ENCODE results near the gene SLC38A9. TPM values are rescaled to one million over a fixed set of nuclear protein-coding genes. Genes with fewer than 3 reads are reported as not detected.

The SLC38A9 gene
- total and polyA plus RNA-seq, 2 of the 8 experiments (the other 6 are each of a cell fraction or from before 2014, with no cell fraction given): 29.2 to 43.7 TPM

GRCh38 chr5:55592388-55593114 lies 119.6 kb downstream of the SLC38A9 start (continued):
- TF ChIP-seq TAF7 (optimal IDR thresholded peaks at IDR 0.05; ENCODE audit: borderline replicate concordance, low read depth, low read length): no peak
- TF ChIP-seq JUN (IDR thresholded peaks at IDR 0.05; ENCODE audit: low read depth, low read length): no peak
- no peak for TF ChIP-seq SIX5 (IDR thresholded peaks at IDR 0.05; ENCODE audit: low read depth, low read length)
- no peak for TF ChIP-seq EZH2 (IDR thresholded peaks at IDR 0.05; ENCODE audit: low read depth, low read length, severe bottlenecking)

Measured in H1 (cell line).